Measurements from ENCODE around the gene MTPN. TPM values are rescaled to one million over a fixed set of nuclear protein-coding genes. Genes with fewer than 3 reads are reported as not detected.

Gene MTPN
- total RNA-seq, 2 experiments from 2014 or later, result 135 to 142 TPM

- Mint-ChIP-seq H3K27ac (no peak overlapping the region), H3K36me3 (ENCODE audit: low read depth) (peaks cover 23% of the 10 kb centered on the region), H3K4me1 (peaks cover 19% of the 10 kb centered on the region), H3K4me3 (no peak overlapping the region), H3K9me3 (no peaks in the 10 kb centered on the region), H3K27me3 (no peaks in the 10 kb centered on the region)
- ChIA-PET CTCF (interaction anchor here (1.0 kb wide), 1 partner anchor 261 kb away, joined by 3 read pairs; no protein-coding TSS in a partner anchor), POLR2A (interaction anchor here (0.6 to 1.2 kb wide), 2 partner anchors 33 to 48 kb away, joined by 3 to 4 read pairs; no protein-coding TSS in a partner anchor)
- DNase-seq, result no peak
These were observed 34.5 kb downstream of the MTPN start for GRCh38 chr7:135942614-135943013.

- CTCF ChIA-PET, result interaction anchor here (1.0 to 1.4 kb wide), 2 partner anchors 27 to 29 kb away, joined by 3 read pairs; no protein-coding TSS in a partner anchor
These were observed 36.8 kb downstream of the MTPN start for GRCh38 chr7:135940077-135941075.

GRCh38 chr7:135939261-135939812 lies 37.8 kb downstream of the MTPN start:
- CTCF ChIA-PET, result interaction anchor here (1.6 kb wide), 1 partner anchor 60 kb away, joined by 3 read pairs; no protein-coding TSS in a partner anchor
- no peak for DNase-seq
- Mint-ChIP-seq H3K9me3 (no peaks in the 10 kb centered on the region), H3K36me3 (ENCODE audit: low read depth) (peaks cover 19% of the 10 kb centered on the region), H3K27me3 (no peaks in the 10 kb centered on the region), H3K27ac (no peak overlapping the region), H3K4me3 (no peak overlapping the region), H3K4me1 (peaks cover 24% of the 10 kb centered on the region)
- POLR2A ChIA-PET, result interaction anchor here (1.5 kb wide), 1 partner anchor 27 kb away, joined by 3 read pairs; no protein-coding TSS in a partner anchor

More at GRCh38 chr7:135940077-135941075, 36.8 kb downstream of the MTPN start:
- Mint-ChIP-seq H3K27me3 (no peaks in the 10 kb centered on the region), H3K27ac (no peak overlapping the region), H3K4me3 (no peak overlapping the region), H3K9me3 (no peaks in the 10 kb centered on the region), H3K36me3 (ENCODE audit: low read depth) (peaks cover 14% of the 10 kb centered on the region), H3K4me1 (peaks cover 19% of the 10 kb centered on the region)
- POLR2A ChIA-PET, result no interaction called here
- DNase-seq, result no peak

- peaks cover 30% of the 10 kb centered on the region for H3K4me1 Mint-ChIP-seq
- ChIA-PET CTCF (interaction anchor here (1.6 kb wide), 1 partner anchor 61 kb away, joined by 3 read pairs; no protein-coding TSS in a partner anchor), POLR2A (interaction anchor here (1.5 kb wide), 1 partner anchor 27 kb away, joined by 3 read pairs; no protein-coding TSS in a partner anchor)
- H3K9me3 Mint-ChIP-seq, result no peaks in the 10 kb centered on the region
- no peak overlapping the region for H3K4me3 Mint-ChIP-seq
- H3K27ac Mint-ChIP-seq, result no peak overlapping the region
- no peak for DNase-seq
- no peaks in the 10 kb centered on the region for H3K27me3 Mint-ChIP-seq
- H3K36me3 Mint-ChIP-seq (ENCODE audit: low read depth), result peaks cover 21% of the 10 kb centered on the region
These were observed 38.6 kb downstream of the MTPN start for GRCh38 chr7:135938563-135938962.

GRCh38 chr7:135938086-135938485 lies 39.1 kb downstream of the MTPN start:
- Mint-ChIP-seq H3K9me3 (no peaks in the 10 kb centered on the region), H3K36me3 (ENCODE audit: low read depth) (peaks cover 19% of the 10 kb centered on the region), H3K4me1 (peaks cover 35% of the 10 kb centered on the region), H3K27ac (no peak overlapping the region), H3K4me3 (no peak overlapping the region), H3K27me3 (no peaks in the 10 kb centered on the region)
- no peak for DNase-seq
- CTCF ChIA-PET, result interaction anchor here (0.7 to 1.6 kb wide), 2 partner anchors 62 to 72 kb away, joined by 3 to 4 read pairs; no protein-coding TSS in a partner anchor
- POLR2A ChIA-PET, result interaction anchor here (1.5 kb wide), 1 partner anchor 28 kb away, joined by 3 read pairs; no protein-coding TSS in a partner anchor

- H3K4me1 Mint-ChIP-seq, result peaks cover 36% of the 10 kb centered on the region
- no peaks in the 10 kb centered on the region for H3K27me3 Mint-ChIP-seq
- H3K36me3 Mint-ChIP-seq (ENCODE audit: low read depth), result peaks cover 19% of the 10 kb centered on the region
- H3K4me3 Mint-ChIP-seq, result no peak overlapping the region
- ChIA-PET CTCF (no interaction called here), POLR2A (no interaction called here)
- H3K27ac Mint-ChIP-seq, result no peak overlapping the region
- no peaks in the 10 kb centered on the region for H3K9me3 Mint-ChIP-seq
- DNase-seq, result no peak
These were observed 40.5 kb downstream of the MTPN start for GRCh38 chr7:135936497-135937217.

GRCh38 chr7:135934651-135935050 lies 42.5 kb downstream of the MTPN start:
- Mint-ChIP-seq H3K4me3 (no peak overlapping the region), H3K9me3 (no peaks in the 10 kb centered on the region), H3K4me1 (peaks cover 31% of the 10 kb centered on the region), H3K36me3 (ENCODE audit: low read depth) (peaks cover 14% of the 10 kb centered on the region), H3K27me3 (no peaks in the 10 kb centered on the region), H3K27ac (no peak overlapping the region)
- POLR2A ChIA-PET, result no interaction called here
- DNase-seq, result no peak
- CTCF ChIA-PET, result no interaction called here

GRCh38 chr7:135933509-135934188 lies 43.5 kb downstream of the MTPN start:
- Mint-ChIP-seq H3K4me1 (peaks cover 28% of the 10 kb centered on the region), H3K36me3 (ENCODE audit: low read depth) (peaks cover 19% of the 10 kb centered on the region), H3K27me3 (no peaks in the 10 kb centered on the region), H3K27ac (no peak overlapping the region), H3K4me3 (no peak overlapping the region), H3K9me3 (no peaks in the 10 kb centered on the region)
- DNase-seq, result no peak
- CTCF ChIA-PET, result interaction anchor here (0.7 kb wide), 1 partner anchor 263 kb away, joined by 3 read pairs; no protein-coding TSS in a partner anchor
- POLR2A ChIA-PET, result interaction anchor here (0.7 kb wide), 1 partner anchor 271 kb away, joined by 4 read pairs; the partner anchor contains the start of gene STMP1

GRCh38 chr7:135932131-135932530 lies 45.0 kb downstream of the MTPN start:
- H3K27me3 Mint-ChIP-seq, result no peaks in the 10 kb centered on the region
- CTCF ChIA-PET, result interaction anchor here (0.7 kb wide), 1 partner anchor 125 kb away, joined by 3 read pairs; no protein-coding TSS in a partner anchor
- no peak overlapping the region for H3K4me3 Mint-ChIP-seq
- no peak for DNase-seq
- peaks cover 26% of the 10 kb centered on the region for H3K4me1 Mint-ChIP-seq
- POLR2A ChIA-PET, result no interaction called here
- no peaks in the 10 kb centered on the region for H3K9me3 Mint-ChIP-seq
- H3K27ac Mint-ChIP-seq, result no peak overlapping the region
- peaks cover 24% of the 10 kb centered on the region for H3K36me3 Mint-ChIP-seq (ENCODE audit: low read depth)

GRCh38 chr7:135930565-135931461 lies 46.3 kb downstream of the MTPN start:
- POLR2A ChIA-PET, result no interaction called here
- no peak for DNase-seq
- Mint-ChIP-seq H3K27ac (no peak overlapping the region), H3K9me3 (no peaks in the 10 kb centered on the region), H3K4me3 (no peak overlapping the region), H3K36me3 (ENCODE audit: low read depth) (peaks cover 36% of the 10 kb centered on the region), H3K27me3 (no peaks in the 10 kb centered on the region), H3K4me1 (peaks cover 26% of the 10 kb centered on the region)
- CTCF ChIA-PET, result no interaction called here

- H3K36me3 Mint-ChIP-seq (ENCODE audit: low read depth), result peaks cover 31% of the 10 kb centered on the region
- no peak for DNase-seq
- ChIA-PET POLR2A (no interaction called here), CTCF (no interaction called here)
- H3K4me3 Mint-ChIP-seq, result no peak overlapping the region
- H3K27me3 Mint-ChIP-seq, result no peaks in the 10 kb centered on the region
- H3K27ac Mint-ChIP-seq, result no peak overlapping the region
- H3K4me1 Mint-ChIP-seq, result peaks cover 24% of the 10 kb centered on the region
- H3K9me3 Mint-ChIP-seq, result no peaks in the 10 kb centered on the region
These were observed 47.4 kb downstream of the MTPN start for GRCh38 chr7:135929722-135930141.
